ENCODE measurements around the gene TEC. TPM values are rescaled to one million over a fixed set of nuclear protein-coding genes. Genes with fewer than 3 reads are reported as not detected.

TEC gene
- total RNA-seq, 2 experiments from 2014 or later = 2.1 to 11.5 TPM

DNA sequence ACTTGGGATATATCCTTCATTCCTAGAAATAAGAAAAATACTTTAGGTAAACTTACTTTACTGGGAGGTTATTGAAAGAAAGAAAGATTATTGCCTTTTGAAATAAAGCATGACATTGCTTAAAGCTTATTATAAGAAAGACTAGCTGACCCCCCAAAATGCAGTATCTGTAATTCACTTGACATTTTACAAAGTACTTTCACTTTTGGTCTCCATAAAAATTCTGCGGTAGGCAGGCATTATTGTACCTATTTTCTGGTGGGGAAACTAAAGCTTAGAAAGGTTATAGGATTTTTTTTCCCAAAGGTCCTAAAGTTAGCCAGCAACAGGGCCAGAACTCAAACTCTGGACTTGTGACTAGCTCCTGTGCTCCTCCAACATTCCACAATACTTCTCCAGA lies 105.9 kb downstream of the TEC start:
- Histone ChIP-seq H3K36me3 (ENCODE audit: insufficient read depth, low read length) (no peaks in the 10 kb centered on the region), H3K27ac (ENCODE audit: low read depth, low read length, poor library complexity, severe bottlenecking) (no peak overlapping the region), H3K9me3 (ENCODE audit: low read length) (no peaks in the 10 kb centered on the region), H2AFZ (ENCODE audit: low read length) (no peak overlapping the region), H3K79me2 (ENCODE audit: insufficient read depth, low read depth, low read length) (no peaks in the 10 kb centered on the region), H3K4me2 (ENCODE audit: low read length) (no peak overlapping the region), H3K4me1 (ENCODE audit: insufficient read depth, low read length, poor library complexity, severe bottlenecking) (no peaks in the 10 kb centered on the region), H3K4me3 (ENCODE audit: low read depth, low read length, poor library complexity, severe bottlenecking) (no peak overlapping the region), H4K20me1 (ENCODE audit: insufficient read depth, low read length) (no peaks in the 10 kb centered on the region), H3K9me2 (ENCODE audit: insufficient read depth, low read length) (no peaks in the 10 kb centered on the region)
- intact Hi-C loops (cut with micrococcal nuclease; ENCODE audit: unreplicated experiment) = no loop called here
- CTCF ChIA-PET (ENCODE audit: unreplicated experiment) = no interaction called here
- TF ChIP-seq CTCF (conservative IDR thresholded peaks at IDR 0.05; ENCODE audit: low read length) = no peak
- no peak for TF ChIP-seq EZH2phosphoT487 (IDR thresholded peaks at IDR 0.05; ENCODE audit: borderline replicate concordance, low read depth, low read length)
- no TSS peak for BruUV-seq (replicated peaks)
- DNase-seq (ENCODE audit: low spot score) = no peak
- POLR2A ChIA-PET = no interaction called here

DNA sequence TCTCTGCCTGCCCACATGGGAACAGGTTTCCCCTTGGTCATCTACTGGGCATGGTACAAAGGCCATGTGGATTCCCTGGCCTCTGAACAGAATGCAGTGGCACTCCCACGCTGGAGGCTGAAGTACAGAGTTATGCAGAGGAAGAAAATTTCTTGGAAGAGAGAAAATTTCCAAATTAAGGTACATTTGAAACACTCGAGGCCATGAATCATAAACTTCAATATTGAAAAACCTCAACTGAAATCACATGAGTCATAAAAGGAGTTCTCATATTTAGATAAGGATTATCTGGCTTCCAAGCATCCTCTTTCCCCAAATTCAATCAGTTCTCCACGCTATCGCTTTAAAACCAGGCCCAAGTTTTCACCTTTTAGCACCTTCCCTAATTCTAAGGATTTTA lies 107.5 kb downstream of the TEC start:
- ChIA-PET POLR2A (no interaction called here), CTCF (ENCODE audit: unreplicated experiment) (no interaction called here)
- Histone ChIP-seq H3K36me3 (ENCODE audit: insufficient read depth, low read length) (no peaks in the 10 kb centered on the region), H3K4me2 (ENCODE audit: low read length) (no peak overlapping the region), H3K9me3 (ENCODE audit: low read length) (no peaks in the 10 kb centered on the region), H4K20me1 (ENCODE audit: insufficient read depth, low read length) (no peaks in the 10 kb centered on the region), H3K4me1 (ENCODE audit: insufficient read depth, low read length, poor library complexity, severe bottlenecking) (no peaks in the 10 kb centered on the region), H2AFZ (ENCODE audit: low read length) (no peak overlapping the region), H3K4me3 (ENCODE audit: low read depth, low read length, poor library complexity, severe bottlenecking) (no peak overlapping the region), H3K9me2 (ENCODE audit: insufficient read depth, low read length) (no peaks in the 10 kb centered on the region), H3K27ac (ENCODE audit: low read depth, low read length, poor library complexity, severe bottlenecking) (no peak overlapping the region), H3K79me2 (ENCODE audit: insufficient read depth, low read depth, low read length) (no peaks in the 10 kb centered on the region)
- DNase-seq (ENCODE audit: low spot score) = no peak
- intact Hi-C loops (cut with micrococcal nuclease; ENCODE audit: unreplicated experiment) = no loop called here
- TF ChIP-seq CTCF (conservative IDR thresholded peaks at IDR 0.05; ENCODE audit: low read length) = no peak
- no peak for TF ChIP-seq EZH2phosphoT487 (IDR thresholded peaks at IDR 0.05; ENCODE audit: borderline replicate concordance, low read depth, low read length)
- BruUV-seq (replicated peaks) = no TSS peak

DNA sequence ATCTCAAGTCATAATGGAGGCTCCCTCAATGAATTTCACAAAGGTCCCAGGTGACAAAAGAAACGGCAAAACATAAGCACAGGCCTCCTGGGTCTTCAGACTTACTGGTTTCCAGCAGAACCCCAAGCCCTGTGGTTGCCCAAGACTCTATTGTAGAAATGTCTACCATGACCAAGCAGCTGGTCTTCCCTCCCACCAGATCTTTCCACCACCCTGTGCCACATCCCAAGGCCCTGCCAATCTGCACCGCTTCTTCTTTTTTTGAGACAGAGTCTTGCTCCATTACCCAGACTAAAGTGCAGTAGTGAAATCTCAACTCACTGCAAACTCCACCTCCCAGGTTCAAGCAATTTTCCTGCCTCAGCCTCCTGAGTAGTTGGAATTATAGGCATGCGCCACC lies 112.4 kb downstream of the TEC start:
- no peak overlapping the region for H3K4me2 ChIP-seq (ENCODE audit: low read length)
- no peaks in the 10 kb centered on the region for H3K4me1 ChIP-seq (ENCODE audit: insufficient read depth, low read length, poor library complexity, severe bottlenecking)
- intact Hi-C loops (cut with micrococcal nuclease; ENCODE audit: unreplicated experiment) = no loop called here
- H3K79me2 ChIP-seq (ENCODE audit: insufficient read depth, low read depth, low read length) = no peaks in the 10 kb centered on the region
- H3K27ac ChIP-seq (ENCODE audit: low read depth, low read length, poor library complexity, severe bottlenecking) = no peak overlapping the region
- H4K20me1 ChIP-seq (ENCODE audit: insufficient read depth, low read length) = no peaks in the 10 kb centered on the region
- TF ChIP-seq EZH2phosphoT487 (IDR thresholded peaks at IDR 0.05; ENCODE audit: borderline replicate concordance, low read depth, low read length) (no peak), CTCF (conservative IDR thresholded peaks at IDR 0.05; ENCODE audit: low read length) (no peak)
- POLR2A ChIA-PET = no interaction called here
- CTCF ChIA-PET (ENCODE audit: unreplicated experiment) = no interaction called here
- BruUV-seq (replicated peaks) = no TSS peak
- H3K9me3 ChIP-seq (ENCODE audit: low read length) = peaks cover 25% of the 10 kb centered on the region
- H3K36me3 ChIP-seq (ENCODE audit: insufficient read depth, low read length) = no peaks in the 10 kb centered on the region
- no peak overlapping the region for H3K4me3 ChIP-seq (ENCODE audit: low read depth, low read length, poor library complexity, severe bottlenecking)
- no peaks in the 10 kb centered on the region for H3K9me2 ChIP-seq (ENCODE audit: insufficient read depth, low read length)
- H2AFZ ChIP-seq (ENCODE audit: low read length) = no peak overlapping the region
- no peak for DNase-seq (ENCODE audit: low spot score)
